Measurements from ENCODE around the gene RASA2. TPM values are rescaled to one million over a fixed set of nuclear protein-coding genes. Genes with fewer than 3 reads are reported as not detected.

RASA2 gene
- total RNA-seq, 1 donor from 2014 or later: 7.3 TPM

Other genes with a start within 250 kb of the RASA2 start
- gene ZBTB38, start 118.5 kb upstream of the RASA2 start, total RNA-seq: 66.9 and 77.6 TPM in 2 replicates